GM21786 (cell line): ENCODE data around the gene TXNDC15.
"Not testable (repeated sequence)": the region's sequence is repeated elsewhere in the genome, so short reads cannot be mapped to it uniquely, and the experiment has no call there.

Experiments used
- ATAC-seq: cut with Tn5 transposase; IDR thresholded peaks from one replicate; pipeline ENCODE4 v1.9.1; 2021; ENCODE audit not compliant: unreplicated experiment

Gene TXNDC15

DNA sequence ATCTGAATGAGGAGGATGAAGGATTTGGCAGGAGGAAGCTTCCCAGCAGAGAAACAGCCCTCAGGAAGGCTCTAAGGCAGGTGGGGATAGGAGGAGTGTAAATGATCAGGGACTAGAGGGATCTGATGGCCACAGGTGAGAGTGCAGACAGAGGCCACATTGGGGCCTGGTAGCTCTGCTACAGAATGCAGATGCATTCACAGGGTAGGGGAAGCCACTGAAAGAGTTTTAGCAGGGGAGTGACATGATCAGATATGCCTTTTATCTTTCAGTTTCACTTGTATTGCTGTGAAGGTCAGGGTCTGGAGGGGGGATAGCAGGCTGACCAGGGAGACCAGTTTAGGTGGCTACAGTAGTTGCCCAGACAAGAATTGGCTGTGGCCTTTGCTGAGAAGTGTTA lies 3.0 kb downstream of the TXNDC15 start:
- ATAC-seq: peak; percentile 41

- no peak for ATAC-seq
These were observed 4.2 kb downstream of the TXNDC15 start for GRCh38 chr5:134878403-134878802.

DNA sequence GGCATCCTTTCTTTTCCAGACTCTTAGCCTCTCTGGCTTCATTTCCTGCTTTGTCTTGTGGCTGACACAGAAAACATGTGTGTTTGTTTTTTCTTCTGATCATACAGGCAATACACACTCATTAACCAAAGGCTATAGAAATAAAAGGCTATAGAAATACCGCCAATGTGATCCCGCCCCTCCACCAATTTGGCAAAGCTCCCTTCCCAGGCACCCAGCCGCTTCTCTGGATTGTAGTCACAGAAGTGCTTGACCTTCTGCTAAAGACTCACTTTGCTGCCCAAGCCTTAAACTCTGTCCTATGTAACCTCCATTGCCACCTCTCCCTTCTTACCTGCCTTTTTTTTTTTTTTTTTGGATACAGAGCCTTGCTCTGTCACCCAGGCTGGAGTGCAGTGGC lies 5.3 kb downstream of the TXNDC15 start:
- ATAC-seq: no peak

DNA sequence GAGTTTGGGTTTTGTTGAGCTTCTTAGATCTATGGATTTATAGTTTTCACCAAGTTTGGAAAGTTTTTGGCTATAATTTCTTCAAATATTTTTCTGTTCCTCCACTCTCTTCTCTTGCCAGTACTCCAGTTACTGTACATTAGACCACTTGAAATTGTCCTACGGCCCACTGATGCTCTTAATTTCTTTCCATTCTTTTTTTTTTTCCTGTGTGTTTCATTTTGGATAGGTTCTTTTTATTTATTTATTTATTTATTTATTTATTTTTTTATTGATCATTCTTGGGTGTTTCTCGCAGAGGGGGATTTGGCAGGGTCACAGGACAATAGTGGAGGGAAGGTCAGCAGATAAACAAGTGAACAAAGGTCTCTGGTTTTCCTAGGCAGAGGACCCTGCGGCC lies 6.8 kb downstream of the TXNDC15 start:
- not testable (repeated sequence) for ATAC-seq

GRCh38 chr5:134881711-134882110 lies 7.5 kb downstream of the TXNDC15 start:
- not testable (repeated sequence) for ATAC-seq

- ATAC-seq: no peak
These were observed 13.5 kb downstream of the TXNDC15 start for GRCh38 chr5:134887593-134888159.

DNA sequence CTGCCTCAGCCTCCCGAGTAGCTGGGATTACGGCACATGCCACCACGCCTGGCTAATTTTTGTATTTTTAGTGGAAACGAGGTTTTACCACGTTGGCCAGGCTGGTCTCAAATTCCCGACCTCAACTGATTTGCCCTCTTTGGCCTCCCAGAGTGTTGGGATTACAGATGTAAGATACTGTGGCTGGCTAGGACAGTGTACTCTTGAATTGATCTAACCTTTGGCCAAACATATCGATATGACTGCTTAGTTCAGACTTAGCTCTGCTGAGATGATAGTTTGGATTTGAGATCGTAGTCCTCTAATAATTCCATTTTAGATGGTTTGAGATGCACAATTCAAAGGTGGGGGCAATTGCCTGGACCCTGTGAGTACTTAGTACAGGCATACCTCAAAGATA lies 15.2 kb downstream of the TXNDC15 start:
- ATAC-seq: no peak

DNA sequence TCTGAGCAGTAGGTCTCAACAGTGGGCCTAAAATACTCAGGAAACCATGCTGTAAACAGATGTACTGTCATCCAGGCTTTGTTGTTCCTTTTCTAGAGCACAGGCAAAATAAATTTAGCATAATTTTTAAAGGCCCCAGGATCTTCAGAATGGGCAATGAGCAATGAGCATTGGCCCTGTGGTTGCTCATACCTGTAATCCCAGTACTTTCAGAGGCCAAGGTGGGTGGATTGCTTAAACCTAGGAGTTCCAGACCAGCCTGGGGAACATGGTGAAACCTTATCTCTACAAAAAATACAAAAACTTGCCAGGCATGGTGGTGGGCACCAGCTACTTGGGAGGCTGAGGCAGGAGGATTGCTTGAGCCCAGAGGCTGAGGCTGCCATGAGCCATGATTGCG lies 17.3 kb downstream of the TXNDC15 start:
- no peak for ATAC-seq

DNA sequence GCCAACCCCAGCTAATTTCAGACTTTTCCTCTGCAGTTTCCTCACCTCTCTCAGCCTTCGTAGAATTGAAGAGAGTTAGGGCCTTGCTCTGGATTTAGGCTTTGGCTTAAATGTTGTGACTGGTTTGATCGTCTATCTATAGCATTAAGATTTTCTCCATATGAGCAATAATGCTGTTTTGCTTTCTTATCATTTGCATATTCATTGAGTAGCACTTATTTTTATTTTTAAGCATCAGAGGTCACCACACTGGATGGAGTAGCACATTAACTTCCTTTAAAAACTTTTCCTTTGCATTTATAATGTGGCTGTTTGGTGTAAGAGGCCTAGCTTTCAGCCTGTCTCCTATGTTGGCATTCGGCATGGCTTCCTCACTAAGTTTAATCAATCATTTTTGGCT lies 18.1 kb downstream of the TXNDC15 start:
- ATAC-seq: no peak

GRCh38 chr5:134892926-134893325 lies 18.8 kb downstream of the TXNDC15 start:
- ATAC-seq: no peak

GRCh38 chr5:134893748-134894505 lies 19.8 kb downstream of the TXNDC15 start:
- no peak for ATAC-seq

DNA sequence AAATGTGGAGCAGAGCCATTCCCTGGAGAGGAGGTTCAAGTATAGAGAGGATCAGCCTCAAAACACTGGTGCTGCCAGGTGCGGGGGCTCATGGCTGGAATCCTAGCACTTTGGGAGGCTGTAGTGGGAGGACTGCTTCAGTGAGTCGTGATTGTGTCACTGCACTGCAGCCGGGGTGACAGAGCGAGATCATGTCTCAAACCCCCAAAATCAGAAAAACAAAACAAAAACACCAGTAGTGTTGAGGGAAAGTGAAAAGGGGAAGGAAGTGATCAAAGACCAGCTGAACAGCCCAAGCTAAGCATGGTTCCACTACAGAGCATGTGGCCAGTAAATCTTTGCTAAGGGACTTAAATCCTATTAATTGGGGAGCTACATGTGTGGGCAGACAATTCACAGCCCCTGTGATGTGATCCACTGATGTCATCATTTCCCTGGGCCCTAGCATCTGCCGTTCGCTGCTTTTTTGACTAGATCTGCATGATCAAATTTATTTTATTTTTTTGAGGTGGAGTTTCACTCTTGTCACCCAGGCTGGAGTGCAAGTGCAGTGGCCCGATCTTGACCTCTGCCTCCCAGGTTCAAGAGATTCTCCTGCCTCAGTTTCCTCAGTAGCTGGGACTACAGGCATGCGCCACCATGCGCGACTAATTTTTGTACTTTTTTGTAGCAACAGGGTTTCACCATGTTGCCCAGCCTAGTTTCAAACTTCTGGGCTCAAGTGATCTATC lies 28.1 kb downstream of the TXNDC15 start:
- peak; percentile 34 for ATAC-seq

- peak; percentile 80 for ATAC-seq
These were observed 30.6 kb downstream of the TXNDC15 start, which contains the start of gene PCBD2 for GRCh38 chr5:134904610-134905245. Gene PCBD2, plus strand, starts transcription at chr5:134905131. Its CDS starts 9 bp downstream, at chr5:134905140.

DNA sequence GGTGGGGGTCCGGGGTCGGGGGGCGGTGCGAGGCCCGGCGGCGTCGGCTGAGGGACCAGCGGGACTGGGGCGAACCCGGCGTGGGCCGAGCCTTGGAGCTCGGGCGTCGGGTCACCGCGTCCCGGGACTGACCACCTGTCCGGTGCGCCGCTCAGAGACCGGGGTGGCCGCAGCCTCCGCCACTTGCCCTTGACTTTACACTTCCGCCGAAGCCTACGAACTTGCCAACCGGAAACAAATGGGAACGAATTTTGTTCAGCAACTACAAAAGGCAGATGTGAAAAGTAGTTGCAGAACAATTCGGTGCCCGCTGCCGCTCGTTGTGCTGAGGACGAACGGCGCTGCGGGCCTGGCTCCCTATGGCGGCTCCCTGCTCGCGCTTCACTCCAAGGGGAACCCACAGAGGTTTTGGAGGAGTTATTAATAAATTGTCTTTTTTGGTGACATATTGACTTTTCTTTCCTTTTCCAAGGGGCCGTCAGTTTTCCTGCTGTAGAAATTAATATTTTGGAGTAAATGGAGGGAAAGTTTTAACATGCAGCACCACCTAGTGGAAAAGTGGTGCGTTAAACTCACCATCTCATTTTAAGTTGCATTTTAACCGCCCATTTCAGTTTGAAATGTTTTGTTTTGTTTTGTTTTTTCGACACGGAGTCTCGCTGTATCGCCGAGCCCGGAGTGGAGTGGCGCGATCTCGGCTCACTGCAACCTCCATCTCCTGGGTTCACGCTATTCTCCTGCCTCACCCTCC lies 31.2 kb downstream of the TXNDC15 start:
- ATAC-seq: peak; percentile 18

- no peak for ATAC-seq
These were observed 32.6 kb downstream of the TXNDC15 start for GRCh38 chr5:134906811-134907210.

- not testable (repeated sequence) for ATAC-seq
These were observed 36.6 kb downstream of the TXNDC15 start for GRCh38 chr5:134910752-134911151.

DNA sequence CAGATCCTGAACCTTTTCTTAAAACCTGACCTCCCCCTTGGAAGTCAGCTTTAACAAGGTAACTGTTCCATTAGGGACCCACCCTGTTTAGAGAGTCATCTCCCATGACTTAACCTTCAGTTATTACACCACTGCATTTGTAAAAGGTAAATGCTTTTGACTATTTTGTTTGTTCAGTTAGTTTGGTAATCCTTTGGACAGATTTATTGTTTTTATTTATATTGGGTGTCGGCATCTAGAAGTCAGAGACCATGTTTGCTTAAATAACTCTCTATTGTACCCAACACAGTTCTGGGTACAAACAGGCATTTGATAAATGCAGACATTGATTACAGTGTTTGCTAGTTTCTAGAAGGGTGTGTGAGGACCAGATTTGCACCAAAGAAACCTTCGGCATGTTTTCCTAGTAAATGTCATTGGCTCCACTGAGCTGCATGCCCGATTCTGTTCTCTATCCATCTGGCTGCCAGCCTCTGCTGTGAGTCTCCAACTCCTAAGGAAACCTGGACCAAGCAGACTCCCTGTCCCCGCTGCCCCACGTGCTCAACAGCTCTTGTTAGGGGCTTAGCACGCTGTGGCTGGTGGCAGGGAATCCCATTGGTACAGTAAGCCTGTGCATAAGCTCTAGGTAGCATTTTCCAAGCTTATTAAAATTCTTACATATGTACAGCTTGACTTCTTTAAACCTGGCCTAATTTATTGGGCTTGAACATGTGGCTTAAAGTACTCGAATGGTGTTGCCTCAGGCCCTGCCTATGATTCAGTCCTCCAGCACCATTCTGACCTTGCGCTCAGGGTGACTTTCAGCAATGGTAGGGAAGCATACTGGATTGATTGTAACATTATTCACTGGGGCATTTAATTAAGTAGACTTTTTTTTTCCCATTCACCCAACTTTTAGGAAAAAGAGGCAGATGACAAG lies 37.4 kb downstream of the TXNDC15 start:
- ATAC-seq: no peak

- ATAC-seq: no peak
These were observed 39.1 kb downstream of the TXNDC15 start for GRCh38 chr5:134913254-134913653.

DNA sequence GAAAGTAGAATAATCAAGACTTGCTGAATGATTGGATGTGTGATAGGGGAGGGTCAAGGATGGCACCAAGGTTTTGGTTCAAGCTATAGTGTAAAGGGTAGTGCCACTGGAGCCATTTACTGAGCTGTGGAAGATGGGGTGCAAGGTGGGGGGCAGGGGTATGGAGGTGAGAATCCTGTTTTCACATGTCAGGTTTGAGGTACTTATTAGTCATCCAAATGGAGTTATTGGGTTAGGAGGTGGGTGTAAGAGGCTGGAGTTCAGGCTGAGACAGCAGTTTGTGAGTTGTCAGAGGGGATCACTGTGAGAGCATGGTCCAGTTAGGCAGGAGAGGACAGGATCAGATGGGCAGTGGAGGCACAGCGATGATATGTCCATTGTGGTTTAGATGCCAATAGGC lies 39.6 kb downstream of the TXNDC15 start:
- no peak for ATAC-seq
